WTC11 (cell line): ENCODE results near the gene WASF3. TPM values are rescaled to one million over a fixed set of nuclear protein-coding genes. Genes with fewer than 3 reads are reported as not detected.

Experiments
- ATAC-seq: fragments of 200-7000 bp; cut with Tn5 transposase; 2 replicates; pipeline ENCODE4 v1.10.0; 2021; ENCODE audit warnings: mild to moderate bottlenecking, moderate library complexity
- CTCF ChIA-PET: fragments of 300-600 bp; sonication (Branson Sonifier 250); formaldehyde crosslinking; loops from one replicate; lab custom pipeline; 2021; ENCODE audit warnings: antibody characterized with exemption; lab: Charles Lee
- POLR2A ChIA-PET: fragments of 350-600 bp; sonication (Branson Sonifier 250); formaldehyde crosslinking; loops from one replicate; lab custom pipeline; 2021; ENCODE audit warnings: antibody characterized with exemption; lab: Charles Lee
- DNase-seq: peaks from one replicate; pipeline ENCODE4 v3.0.0; 2021; ENCODE audit warnings: low spot score
- H3K27ac Mint-ChIP-seq: 2 replicates; pipeline ENCODE4 v1.8.0; 2021; ENCODE audit warnings: mixed read lengths
- H3K27me3 Mint-ChIP-seq: 2 replicates; pipeline ENCODE4 v1.8.0; 2021; ENCODE audit warnings: low read depth, mild to moderate bottlenecking, moderate library complexity, mixed read lengths
- H3K36me3 Mint-ChIP-seq: 2 replicates; pipeline ENCODE4 v1.8.0; 2021; ENCODE audit warnings: mixed read lengths
- H3K4me1 Mint-ChIP-seq: 2 replicates; pipeline ENCODE4 v1.8.0; 2022; ENCODE audit warnings: mixed read lengths
- H3K4me3 Mint-ChIP-seq: 2 replicates; pipeline ENCODE4 v1.8.0; 2021; ENCODE audit warnings: mild to moderate bottlenecking, moderate library complexity, mixed read lengths
- H3K9me3 Mint-ChIP-seq: 2 replicates; pipeline ENCODE4 v1.8.0; 2021; ENCODE audit warnings: mixed read lengths
- FOXJ3 ChIP-seq: sonication (generic); formaldehyde crosslinking; IDR thresholded peaks from 2 replicates; pipeline ENCODE4 v1.9.0; 2021; ENCODE audit warnings: missing genetic modification reagents, mild to moderate bottlenecking, borderline replicate concordance
- GRHL2 ChIP-seq: fragments of 250-450 bp; sonication (Bioruptor Pico); IDR thresholded peaks from 2 replicates; pipeline ENCODE4 v1.8.0; 2022; ENCODE audit warnings: mild to moderate bottlenecking, moderate library complexity; ENCODE audit not compliant: insufficient replicate concordance, severe bottlenecking
- IRF1 ChIP-seq: sonication (generic); formaldehyde crosslinking; IDR thresholded peaks from 2 replicates; pipeline ENCODE4 v1.8.0; 2023; ENCODE audit warnings: missing genetic modification reagents
- JAZF1 ChIP-seq: fragments of 250-450 bp; sonication (Bioruptor Pico); IDR thresholded peaks from 2 replicates; pipeline ENCODE4 v1.9.0; 2021; ENCODE audit warnings: moderate library complexity, mild to moderate bottlenecking, inconsistent platforms
- MXD4 ChIP-seq: fragments of 250-450 bp; sonication (Bioruptor Pico); IDR thresholded peaks from 2 replicates; pipeline ENCODE4 v1.8.0; 2021; ENCODE audit warnings: mild to moderate bottlenecking, moderate library complexity, borderline replicate concordance
- NFYB ChIP-seq: sonication (generic); formaldehyde crosslinking; conservative IDR thresholded peaks from 2 replicates; pipeline ENCODE4 v1.8.0; 2022; ENCODE audit warnings: low read depth, missing genetic modification reagents
- NR3C1 ChIP-seq: sonication (generic); formaldehyde crosslinking; conservative IDR thresholded peaks from 2 replicates; pipeline ENCODE4 v1.8.1; 2023; ENCODE audit warnings: low read depth, mild to moderate bottlenecking, missing genetic modification reagents
- OVOL2 ChIP-seq: fragments of 250-450 bp; sonication (Bioruptor Pico); IDR thresholded peaks from 2 replicates; pipeline ENCODE4 v1.9.0; 2021; ENCODE audit warnings: mild to moderate bottlenecking, borderline replicate concordance
- PRRX2 ChIP-seq: fragments of 250-450 bp; sonication (Bioruptor Pico); IDR thresholded peaks from 2 replicates; pipeline ENCODE4 v1.8.0; 2021; ENCODE audit warnings: mild to moderate bottlenecking
- SOX15 ChIP-seq: fragments of 250-450 bp; sonication (Bioruptor Pico); IDR thresholded peaks from 2 replicates; pipeline ENCODE4 v1.9.0; 2021; ENCODE audit warnings: mild to moderate bottlenecking
- TCF7 ChIP-seq: sonication (generic); formaldehyde crosslinking; IDR thresholded peaks from 2 replicates; pipeline ENCODE4 v1.8.0; 2022; ENCODE audit warnings: mild to moderate bottlenecking, low read depth, missing genetic modification reagents, moderate library complexity
- ZNF138 ChIP-seq: sonication (generic); formaldehyde crosslinking; conservative IDR thresholded peaks from 2 replicates; pipeline ENCODE4 v1.8.1; 2022; ENCODE audit warnings: mild to moderate bottlenecking, moderate library complexity, missing genetic modification reagents
- ZNF512 ChIP-seq: sonication (generic); formaldehyde crosslinking; IDR thresholded peaks from 2 replicates; pipeline ENCODE4 v1.8.1; 2022; ENCODE audit warnings: missing genetic modification reagents, borderline replicate concordance
- ZNF532 ChIP-seq: fragments of 250-450 bp; sonication (Bioruptor Pico); IDR thresholded peaks from 2 replicates; pipeline ENCODE4 v1.9.0; 2021; ENCODE audit warnings: mild to moderate bottlenecking, borderline replicate concordance
- total RNA-seq: library from RNA; stranded (reverse); gene quantifications from 3 replicates; pipeline ENCODE4 v1.2.3, GENCODE V29; 2021
- TF ChIP-seq, protein P1 (sequence below): sonication (generic); formaldehyde crosslinking; IDR thresholded peaks from 2 replicates; pipeline ENCODE4 v1.8.0; 2022; ENCODE audit warnings: mild to moderate bottlenecking, missing genetic modification reagents
- TF ChIP-seq, protein P2 (sequence below): sonication (generic); formaldehyde crosslinking; IDR thresholded peaks from 2 replicates; pipeline ENCODE4 v1.8.1; 2023; ENCODE audit warnings: mild to moderate bottlenecking, missing genetic modification reagents, moderate library complexity
- TF ChIP-seq, protein P3 (sequence below): sonication (generic); formaldehyde crosslinking; IDR thresholded peaks from 2 replicates; pipeline ENCODE4 v1.8.0; 2023; ENCODE audit warnings: mild to moderate bottlenecking, missing genetic modification reagents
- TF ChIP-seq, protein P4 (sequence below): sonication (generic); formaldehyde crosslinking; IDR thresholded peaks from 2 replicates; pipeline ENCODE4 v1.8.1; 2023; ENCODE audit warnings: mild to moderate bottlenecking, missing genetic modification reagents, borderline replicate concordance

Gene WASF3
- total RNA-seq, 1 experiment from 2014 or later: 26.8 TPM

GRCh38 chr13:26708007-26708297 lies 150.5 kb downstream of the WASF3 start (continued):
- no peak for TF ChIP-seq IRF1 (CRISPR knock-in tag)
- TF ChIP-seq JAZF1: no peak
- TF ChIP-seq, all 79 proteins: peak for 0

DNA sequence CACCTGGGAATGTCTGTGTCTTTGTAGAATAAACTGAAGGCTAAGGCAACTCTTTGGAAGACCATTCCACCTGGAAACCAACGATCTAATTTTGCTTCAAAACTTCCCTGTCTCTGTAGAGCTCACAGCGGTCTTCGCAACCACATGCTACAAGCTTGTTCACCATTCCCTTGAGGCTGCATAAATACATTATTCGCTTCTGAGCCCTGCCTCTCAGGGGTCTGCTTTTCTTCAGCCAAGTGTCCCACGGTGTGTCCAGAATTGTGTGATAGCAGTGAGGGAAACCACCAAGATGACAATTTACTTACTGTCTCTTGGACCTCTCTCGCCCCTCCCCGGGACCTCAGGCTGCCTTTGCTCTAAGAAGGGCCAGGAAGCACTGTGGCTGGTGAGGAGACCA lies 152.0 kb downstream of the WASF3 start:
- peaks cover 6% of the 10 kb centered on the region for H3K27me3 Mint-ChIP-seq
- DNase-seq (no peak), ATAC-seq (no peak)
- TF ChIP-seq ZNF138 (CRISPR knock-in tag): no peak
- no peak for TF ChIP-seq GRHL2
- TF ChIP-seq, protein P1, sequence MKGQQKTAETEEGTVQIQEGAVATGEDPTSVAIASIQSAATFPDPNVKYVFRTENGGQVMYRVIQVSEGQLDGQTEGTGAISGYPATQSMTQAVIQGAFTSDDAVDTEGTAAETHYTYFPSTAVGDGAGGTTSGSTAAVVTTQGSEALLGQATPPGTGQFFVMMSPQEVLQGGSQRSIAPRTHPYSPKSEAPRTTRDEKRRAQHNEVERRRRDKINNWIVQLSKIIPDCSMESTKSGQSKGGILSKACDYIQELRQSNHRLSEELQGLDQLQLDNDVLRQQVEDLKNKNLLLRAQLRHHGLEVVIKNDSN (CRISPR knock-in tag): no peak
- TF ChIP-seq, protein P2, sequence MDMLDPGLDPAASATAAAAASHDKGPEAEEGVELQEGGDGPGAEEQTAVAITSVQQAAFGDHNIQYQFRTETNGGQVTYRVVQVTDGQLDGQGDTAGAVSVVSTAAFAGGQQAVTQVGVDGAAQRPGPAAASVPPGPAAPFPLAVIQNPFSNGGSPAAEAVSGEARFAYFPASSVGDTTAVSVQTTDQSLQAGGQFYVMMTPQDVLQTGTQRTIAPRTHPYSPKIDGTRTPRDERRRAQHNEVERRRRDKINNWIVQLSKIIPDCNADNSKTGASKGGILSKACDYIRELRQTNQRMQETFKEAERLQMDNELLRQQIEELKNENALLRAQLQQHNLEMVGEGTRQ (CRISPR knock-in tag): no peak
- TF ChIP-seq, protein P3, sequence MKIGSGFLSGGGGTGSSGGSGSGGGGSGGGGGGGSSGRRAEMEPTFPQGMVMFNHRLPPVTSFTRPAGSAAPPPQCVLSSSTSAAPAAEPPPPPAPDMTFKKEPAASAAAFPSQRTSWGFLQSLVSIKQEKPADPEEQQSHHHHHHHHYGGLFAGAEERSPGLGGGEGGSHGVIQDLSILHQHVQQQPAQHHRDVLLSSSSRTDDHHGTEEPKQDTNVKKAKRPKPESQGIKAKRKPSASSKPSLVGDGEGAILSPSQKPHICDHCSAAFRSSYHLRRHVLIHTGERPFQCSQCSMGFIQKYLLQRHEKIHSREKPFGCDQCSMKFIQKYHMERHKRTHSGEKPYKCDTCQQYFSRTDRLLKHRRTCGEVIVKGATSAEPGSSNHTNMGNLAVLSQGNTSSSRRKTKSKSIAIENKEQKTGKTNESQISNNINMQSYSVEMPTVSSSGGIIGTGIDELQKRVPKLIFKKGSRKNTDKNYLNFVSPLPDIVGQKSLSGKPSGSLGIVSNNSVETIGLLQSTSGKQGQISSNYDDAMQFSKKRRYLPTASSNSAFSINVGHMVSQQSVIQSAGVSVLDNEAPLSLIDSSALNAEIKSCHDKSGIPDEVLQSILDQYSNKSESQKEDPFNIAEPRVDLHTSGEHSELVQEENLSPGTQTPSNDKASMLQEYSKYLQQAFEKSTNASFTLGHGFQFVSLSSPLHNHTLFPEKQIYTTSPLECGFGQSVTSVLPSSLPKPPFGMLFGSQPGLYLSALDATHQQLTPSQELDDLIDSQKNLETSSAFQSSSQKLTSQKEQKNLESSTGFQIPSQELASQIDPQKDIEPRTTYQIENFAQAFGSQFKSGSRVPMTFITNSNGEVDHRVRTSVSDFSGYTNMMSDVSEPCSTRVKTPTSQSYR: no peak
- no peak for TF ChIP-seq PRRX2 (CRISPR knock-in tag)
- TF ChIP-seq ZNF532 (CRISPR knock-in tag): no peak
- TF ChIP-seq SOX15 (CRISPR knock-in tag): no peak
- TF ChIP-seq, protein P4, sequence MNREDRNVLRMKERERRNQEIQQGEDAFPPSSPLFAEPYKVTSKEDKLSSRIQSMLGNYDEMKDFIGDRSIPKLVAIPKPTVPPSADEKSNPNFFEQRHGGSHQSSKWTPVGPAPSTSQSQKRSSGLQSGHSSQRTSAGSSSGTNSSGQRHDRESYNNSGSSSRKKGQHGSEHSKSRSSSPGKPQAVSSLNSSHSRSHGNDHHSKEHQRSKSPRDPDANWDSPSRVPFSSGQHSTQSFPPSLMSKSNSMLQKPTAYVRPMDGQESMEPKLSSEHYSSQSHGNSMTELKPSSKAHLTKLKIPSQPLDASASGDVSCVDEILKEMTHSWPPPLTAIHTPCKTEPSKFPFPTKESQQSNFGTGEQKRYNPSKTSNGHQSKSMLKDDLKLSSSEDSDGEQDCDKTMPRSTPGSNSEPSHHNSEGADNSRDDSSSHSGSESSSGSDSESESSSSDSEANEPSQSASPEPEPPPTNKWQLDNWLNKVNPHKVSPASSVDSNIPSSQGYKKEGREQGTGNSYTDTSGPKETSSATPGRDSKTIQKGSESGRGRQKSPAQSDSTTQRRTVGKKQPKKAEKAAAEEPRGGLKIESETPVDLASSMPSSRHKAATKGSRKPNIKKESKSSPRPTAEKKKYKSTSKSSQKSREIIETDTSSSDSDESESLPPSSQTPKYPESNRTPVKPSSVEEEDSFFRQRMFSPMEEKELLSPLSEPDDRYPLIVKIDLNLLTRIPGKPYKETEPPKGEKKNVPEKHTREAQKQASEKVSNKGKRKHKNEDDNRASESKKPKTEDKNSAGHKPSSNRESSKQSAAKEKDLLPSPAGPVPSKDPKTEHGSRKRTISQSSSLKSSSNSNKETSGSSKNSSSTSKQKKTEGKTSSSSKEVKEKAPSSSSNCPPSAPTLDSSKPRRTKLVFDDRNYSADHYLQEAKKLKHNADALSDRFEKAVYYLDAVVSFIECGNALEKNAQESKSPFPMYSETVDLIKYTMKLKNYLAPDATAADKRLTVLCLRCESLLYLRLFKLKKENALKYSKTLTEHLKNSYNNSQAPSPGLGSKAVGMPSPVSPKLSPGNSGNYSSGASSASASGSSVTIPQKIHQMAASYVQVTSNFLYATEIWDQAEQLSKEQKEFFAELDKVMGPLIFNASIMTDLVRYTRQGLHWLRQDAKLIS (CRISPR knock-in tag): no peak
- TF ChIP-seq NR3C1 (CRISPR knock-in tag): no peak
- no peak for TF ChIP-seq TCF7 (CRISPR knock-in tag)
- no peak for TF ChIP-seq NFYB (CRISPR knock-in tag)
- TF ChIP-seq OVOL2 (CRISPR knock-in tag): no peak
- TF ChIP-seq FOXJ3 (CRISPR knock-in tag): no peak
- TF ChIP-seq ZNF512 (CRISPR knock-in tag): no peak
- TF ChIP-seq MXD4 (CRISPR knock-in tag): no peak
- no peak overlapping the region for H3K4me3 Mint-ChIP-seq
- no peak overlapping the region for H3K27ac Mint-ChIP-seq
- H3K36me3 Mint-ChIP-seq: peaks cover 13% of the 10 kb centered on the region
- ChIA-PET CTCF (interaction anchor here (1.7 to 7.8 kb wide), 5 partner anchors 9 to 525 kb away, joined by 5 to 107 read pairs (median 11); no protein-coding TSS in a partner anchor), POLR2A (no interaction called here)
- peaks cover 21% of the 10 kb centered on the region for H3K4me1 Mint-ChIP-seq
- H3K9me3 Mint-ChIP-seq: peaks cover 16% of the 10 kb centered on the region
